HFF-Myc (cell line): ENCODE measurements around the gene SDSL.

Source experiments
- DNase-seq: peaks from one replicate; pipeline ENCODE4 v3.0.0-alpha.2; 2011; ENCODE audit warnings: low read depth; ENCODE audit errors: extremely low read depth
- H3K4me3 ChIP-seq: replicated peaks from 2 replicates; pipeline ENCODE4 v1.5.1; 2011; ENCODE audit warnings: low read depth, mild to moderate bottlenecking, control low read depth, low read length
- CTCF ChIP-seq: IDR thresholded peaks from 2 replicates; pipeline ENCODE4 v1.5.1; 2012; ENCODE audit warnings: mild to moderate bottlenecking, low read depth, low read length, control low read depth; ENCODE audit errors: missing control alignments

Gene SDSL

GRCh38 chr12:113449299-113449698 is 27.1 kb downstream of the SDSL start:
- H3K4me3 ChIP-seq: no peak overlapping the region
- no peak for DNase-seq
- no peak for TF ChIP-seq CTCF

- no peak for DNase-seq
- H3K4me3 ChIP-seq: no peak overlapping the region
- TF ChIP-seq CTCF: no peak
These were observed 27.7 kb downstream of the SDSL start for GRCh38 chr12:113449839-113450238.

GRCh38 chr12:113452458-113452857 is 30.3 kb downstream of the SDSL start:
- no peak overlapping the region for H3K4me3 ChIP-seq
- TF ChIP-seq CTCF: no peak
- no peak for DNase-seq

GRCh38 chr12:113453330-113453729 is 31.1 kb downstream of the SDSL start:
- H3K4me3 ChIP-seq: no peak overlapping the region
- TF ChIP-seq CTCF: no peak
- DNase-seq: no peak

- TF ChIP-seq CTCF: no peak
- no peak overlapping the region for H3K4me3 ChIP-seq
- DNase-seq: no peak
These were observed 34.0 kb downstream of the SDSL start for GRCh38 chr12:113456199-113456598.

GRCh38 chr12:113456761-113457160 is 34.6 kb downstream of the SDSL start:
- no peak for TF ChIP-seq CTCF
- no peak for DNase-seq
- H3K4me3 ChIP-seq: no peak overlapping the region

- TF ChIP-seq CTCF: no peak
- DNase-seq: no peak
- no peak overlapping the region for H3K4me3 ChIP-seq
These were observed 35.0 kb downstream of the SDSL start for GRCh38 chr12:113457185-113457584.
